ENCODE results near the gene EEPD1. TPM values are rescaled to one million over a fixed set of nuclear protein-coding genes. Genes with fewer than 3 reads are reported as not detected.

The EEPD1 gene
- total and polyA plus RNA-seq, 3 donors from 2014 or later: 10.2 to 11.8 (median 10.9) TPM

DNA sequence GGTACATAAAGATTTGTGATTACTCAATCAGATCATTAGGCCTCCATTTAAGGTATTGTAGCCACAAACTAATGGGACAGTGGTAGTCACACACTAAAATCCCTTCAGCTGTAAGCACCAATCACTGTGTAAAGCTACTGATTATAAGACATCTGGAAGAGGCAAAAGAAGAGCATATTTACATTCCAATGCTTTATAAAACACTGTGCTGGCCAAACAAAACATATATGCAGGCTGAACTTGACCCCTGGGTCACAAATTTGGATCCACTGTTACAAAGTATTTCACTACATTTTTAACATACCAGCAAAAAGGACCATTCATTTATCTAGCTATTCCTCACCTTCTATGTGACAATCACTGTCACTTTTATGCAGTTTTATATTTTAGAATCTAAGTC is 195.2 kb downstream of the EEPD1 start:
- no peak overlapping the region for H3K27ac ChIP-seq
- no peaks in the 10 kb centered on the region for H3K27me3 ChIP-seq
- TF ChIP-seq, protein P1, sequence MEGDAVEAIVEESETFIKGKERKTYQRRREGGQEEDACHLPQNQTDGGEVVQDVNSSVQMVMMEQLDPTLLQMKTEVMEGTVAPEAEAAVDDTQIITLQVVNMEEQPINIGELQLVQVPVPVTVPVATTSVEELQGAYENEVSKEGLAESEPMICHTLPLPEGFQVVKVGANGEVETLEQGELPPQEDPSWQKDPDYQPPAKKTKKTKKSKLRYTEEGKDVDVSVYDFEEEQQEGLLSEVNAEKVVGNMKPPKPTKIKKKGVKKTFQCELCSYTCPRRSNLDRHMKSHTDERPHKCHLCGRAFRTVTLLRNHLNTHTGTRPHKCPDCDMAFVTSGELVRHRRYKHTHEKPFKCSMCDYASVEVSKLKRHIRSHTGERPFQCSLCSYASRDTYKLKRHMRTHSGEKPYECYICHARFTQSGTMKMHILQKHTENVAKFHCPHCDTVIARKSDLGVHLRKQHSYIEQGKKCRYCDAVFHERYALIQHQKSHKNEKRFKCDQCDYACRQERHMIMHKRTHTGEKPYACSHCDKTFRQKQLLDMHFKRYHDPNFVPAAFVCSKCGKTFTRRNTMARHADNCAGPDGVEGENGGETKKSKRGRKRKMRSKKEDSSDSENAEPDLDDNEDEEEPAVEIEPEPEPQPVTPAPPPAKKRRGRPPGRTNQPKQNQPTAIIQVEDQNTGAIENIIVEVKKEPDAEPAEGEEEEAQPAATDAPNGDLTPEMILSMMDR (IDR thresholded peaks at IDR 0.05): no peak
- no peak for TF ChIP-seq POLR2A (IDR thresholded peaks at IDR 0.05)
- intact Hi-C loops (cut with DNase I; ENCODE audit: low total_unique reads): no loop called here
- DNase-seq: no peak
- no peaks in the 10 kb centered on the region for H3K36me3 ChIP-seq (ENCODE audit: low read depth, missing control alignments)
- H3K9me3 ChIP-seq: no peaks in the 10 kb centered on the region
- peaks cover 3% of the 10 kb centered on the region for H3K4me1 ChIP-seq
- no peak overlapping the region for H3K4me3 ChIP-seq

DNA sequence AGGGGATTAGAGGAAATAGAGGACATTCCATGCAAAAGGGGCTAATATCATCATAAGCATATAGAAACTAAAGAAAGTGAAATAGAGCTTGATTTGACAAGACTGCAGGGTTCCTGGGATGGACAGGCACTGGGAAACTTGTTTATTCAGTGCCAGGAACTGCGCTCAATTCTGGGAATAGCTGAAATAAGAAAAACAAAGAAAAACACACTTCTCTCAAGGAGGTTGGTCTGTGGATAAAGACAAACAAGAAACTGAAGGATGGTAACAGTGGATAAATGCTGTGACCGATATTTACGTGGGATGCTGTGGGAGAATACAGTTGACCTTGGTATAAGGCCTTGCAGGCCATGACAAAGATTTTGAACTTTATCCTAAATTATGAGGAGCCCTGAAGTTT is 195.7 kb downstream of the EEPD1 start:
- H3K4me3 ChIP-seq: no peak overlapping the region
- 71 to 73% methylated on average over 3 of the region's 3 CpGs for WGBS, 2 donors
- no peaks in the 10 kb centered on the region for H3K9me3 ChIP-seq
- peaks cover 3% of the 10 kb centered on the region for H3K4me1 ChIP-seq
- no peaks in the 10 kb centered on the region for H3K27me3 ChIP-seq
- no peak for TF ChIP-seq POLR2A (IDR thresholded peaks at IDR 0.05)
- TF ChIP-seq, protein P1 (IDR thresholded peaks at IDR 0.05): no peak
- no peaks in the 10 kb centered on the region for H3K36me3 ChIP-seq (ENCODE audit: low read depth, missing control alignments)
- DNase-seq: no peak
- intact Hi-C loops (cut with DNase I; ENCODE audit: low total_unique reads): no loop called here
- no peak overlapping the region for H3K27ac ChIP-seq

GRCh38 chr7:36349626-36350025 is 196.6 kb downstream of the EEPD1 start:
- no peak for DNase-seq
- peaks cover 3% of the 10 kb centered on the region for H3K4me1 ChIP-seq
- TF ChIP-seq POLR2A (IDR thresholded peaks at IDR 0.05): no peak
- TF ChIP-seq, protein P1 (IDR thresholded peaks at IDR 0.05): no peak
- H3K4me3 ChIP-seq: no peak overlapping the region
- no peaks in the 10 kb centered on the region for H3K36me3 ChIP-seq (ENCODE audit: low read depth, missing control alignments)
- no peaks in the 10 kb centered on the region for H3K9me3 ChIP-seq
- WGBS, 2 donors: 77 to 81% methylated on average over 2 of the region's 2 CpGs
- H3K27me3 ChIP-seq: no peaks in the 10 kb centered on the region
- H3K27ac ChIP-seq: no peak overlapping the region
- intact Hi-C loops (cut with DNase I; ENCODE audit: low total_unique reads): no loop called here

Small RNA genes within 50 kb of the gene (small RNA-seq; reads per million reads assigned to genes)
- gene AC006960.1 (0 reads per million in 2 donors), gene AC007327.1 (0 reads per million in 2 donors), gene RF00019 (0 reads per million in 2 donors)

Other genes starting within 250 kb of the EEPD1 start
- 10 to 100 TPM; 17.3 to 35.5 TPM for gene ANLN, start 236.6 kb downstream of the EEPD1 start, total RNA-seq
- gene ANLN, start 236.6 kb downstream of the EEPD1 start, polyA plus RNA-seq (ENCODE audit: insufficient read depth, low read depth, low replicate concordance): 17.6 TPM